RWPE2 (cell line): ENCODE data around the gene RPTOR.

Source experiments
- ATAC-seq: fragments of 200-7000 bp; cut with Tn5 transposase; 3 replicates; pipeline ENCODE4 v1.9.1; 2021; ENCODE audit warnings: low read depth
- DNase-seq: peaks from one replicate; pipeline ENCODE4 v3.0.0-alpha.2; 2020; ENCODE audit warnings: low spot score
- H3K27ac ChIP-seq: fragments of 450-650 bp; 2 replicates; pipeline ENCODE4 v1.5.1; 2017; ENCODE audit warnings: mild to moderate bottlenecking; ENCODE audit not compliant: poor library complexity, severe bottlenecking
- H3K27me3 ChIP-seq: fragments of 250-450 bp; sonication (Bioruptor Pico); 2 replicates; pipeline ENCODE4 v1.5.1; 2021; ENCODE audit warnings: mild to moderate bottlenecking, moderate library complexity; ENCODE audit not compliant: insufficient read depth, poor library complexity, severe bottlenecking
- H3K36me3 ChIP-seq: fragments of 250-450 bp; sonication (Bioruptor Pico); 2 replicates; pipeline ENCODE4 v1.5.1; 2020; ENCODE audit warnings: low read depth, mild to moderate bottlenecking, moderate library complexity
- H3K4me1 ChIP-seq: fragments of 250-450 bp; sonication (Bioruptor Pico); 2 replicates; pipeline ENCODE4 v1.5.1; 2021; ENCODE audit warnings: mild to moderate bottlenecking, moderate library complexity; ENCODE audit not compliant: insufficient read depth, poor library complexity, severe bottlenecking
- H3K4me3 ChIP-seq: fragments of 250-450 bp; sonication (Bioruptor Pico); 2 replicates; pipeline ENCODE4 v1.5.1; 2021; ENCODE audit warnings: mild to moderate bottlenecking, moderate library complexity; ENCODE audit not compliant: severe bottlenecking
- H3K9me3 ChIP-seq: fragments of 250-450 bp; sonication (Bioruptor Pico); 2 replicates; pipeline ENCODE4 v1.5.1; 2021; ENCODE audit warnings: mild to moderate bottlenecking, moderate library complexity; ENCODE audit not compliant: severe bottlenecking
- CTCF ChIP-seq: fragments of 450-650 bp; IDR thresholded peaks from one replicate; pipeline ENCODE4 v1.5.1; 2017; ENCODE audit warnings: mild to moderate bottlenecking, moderate library complexity; ENCODE audit not compliant: poor library complexity, severe bottlenecking

RPTOR gene

DNA sequence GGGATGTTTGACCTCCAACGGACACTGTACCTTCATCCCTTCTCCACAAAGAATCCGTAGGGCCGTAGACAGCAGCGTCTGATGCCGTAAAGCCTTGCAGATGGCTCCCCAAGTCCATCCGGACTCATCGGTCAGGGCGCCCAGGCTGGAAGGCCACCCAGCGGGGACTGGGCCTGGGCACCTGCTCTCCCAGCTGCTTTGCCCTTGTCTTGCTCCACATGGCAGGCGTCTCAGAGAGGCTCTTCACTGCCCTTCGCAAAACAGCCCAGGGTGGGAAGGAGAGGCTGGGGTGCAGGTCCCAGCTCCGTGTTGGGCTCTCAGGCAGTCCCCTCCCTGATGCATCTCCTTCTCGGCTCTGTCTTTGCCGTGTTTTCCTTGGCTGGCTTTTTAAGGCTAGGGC is 6.2 kb upstream of the RPTOR start:
- no peak for TF ChIP-seq CTCF
- ATAC-seq, result no peak
- H3K36me3 ChIP-seq, result no peaks in the 10 kb centered on the region
- no peaks in the 10 kb centered on the region for H3K27me3 ChIP-seq
- H3K4me3 ChIP-seq, result no peak overlapping the region
- DNase-seq, result no peak
- H3K4me1 ChIP-seq, result no peaks in the 10 kb centered on the region
- H3K9me3 ChIP-seq, result no peaks in the 10 kb centered on the region
- H3K27ac ChIP-seq, result no peak overlapping the region

DNA sequence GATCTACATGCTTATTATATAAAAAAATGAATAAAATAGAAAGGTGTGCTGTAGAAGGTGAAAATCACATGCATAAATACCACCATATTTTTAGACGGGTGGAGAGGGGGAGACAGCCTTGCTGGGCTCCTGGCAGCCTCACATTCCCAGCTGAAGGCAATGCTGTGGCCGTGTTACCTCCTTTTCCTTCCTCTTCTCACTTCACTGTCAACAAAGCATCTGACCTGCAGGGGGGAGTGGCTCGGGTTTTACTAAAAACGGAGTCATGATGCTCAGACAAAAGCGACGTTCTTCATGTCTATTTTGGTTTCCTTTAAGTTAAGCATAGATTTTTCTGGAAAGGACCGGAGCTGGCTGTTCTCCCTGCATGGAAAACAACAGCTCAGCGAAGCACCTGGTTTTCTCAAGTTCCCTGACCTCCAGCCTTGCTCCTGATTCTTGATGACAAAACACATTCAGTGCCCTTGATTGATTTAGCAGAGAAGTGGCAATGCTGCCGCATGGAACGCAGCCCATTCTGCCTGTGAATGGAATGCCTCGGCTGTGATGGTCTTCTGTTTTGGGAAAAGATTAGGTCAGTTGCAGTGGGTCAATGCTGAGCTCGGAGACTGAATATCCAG is 5.5 kb upstream of the RPTOR start:
- H3K27ac ChIP-seq, result no peak overlapping the region
- no peak overlapping the region for H3K4me3 ChIP-seq
- no peaks in the 10 kb centered on the region for H3K36me3 ChIP-seq
- DNase-seq (no peak), ATAC-seq (no peak)
- no peaks in the 10 kb centered on the region for H3K27me3 ChIP-seq
- H3K4me1 ChIP-seq, result no peaks in the 10 kb centered on the region
- TF ChIP-seq CTCF, result no peak
- H3K9me3 ChIP-seq, result no peaks in the 10 kb centered on the region

- Histone ChIP-seq H3K4me1 (peaks cover 17% of the 10 kb centered on the region), H3K4me3 (peak overlapping the region; percentile 90), H3K27ac (peak overlapping the region; percentile 45), H3K27me3 (no peaks in the 10 kb centered on the region), H3K9me3 (no peaks in the 10 kb centered on the region), H3K36me3 (peaks cover 24% of the 10 kb centered on the region)
- DNase-seq (no peak), ATAC-seq (no peak)
- no peak for TF ChIP-seq CTCF
Measured at GRCh38 chr17:80545499-80545826, 825 bp downstream of the RPTOR start.

GRCh38 chr17:80546267-80546666 is 1.6 kb downstream of the RPTOR start:
- peak overlapping the region; percentile 90 for H3K4me3 ChIP-seq
- DNase-seq (no peak), ATAC-seq (no peak)

More at GRCh38 chr17:80546267-80546666, 1.6 kb downstream of the RPTOR start:
- no peaks in the 10 kb centered on the region for H3K27me3 ChIP-seq
- H3K9me3 ChIP-seq, result no peaks in the 10 kb centered on the region
- H3K27ac ChIP-seq, result peak overlapping the region; percentile 45
- H3K4me1 ChIP-seq, result peaks cover 17% of the 10 kb centered on the region
- no peak for TF ChIP-seq CTCF
- H3K36me3 ChIP-seq, result peaks cover 28% of the 10 kb centered on the region
